Upper lobe of left lung (tissue), 6 donors: Measurements from ENCODE around the gene GYS2. TPM values are rescaled to one million over a fixed set of nuclear protein-coding genes. Genes with fewer than 3 reads are reported as not detected.

Experiments used
- ATAC-seq, 2 donors: fragments of 200-7000 bp; cut with Tn5 transposase; one replicate each; pipeline ENCODE4 v1.9.1; 2022; ENCODE audit warnings: mild to moderate bottlenecking in 2 of 2, moderate library complexity in 2 of 2; ENCODE audit not compliant: low FRiP score in 2 of 2
- DNase-seq, 2 donors: peaks; one replicate each; pipeline ENCODE4 v3.0.0-alpha.2; 2019 to 2020
- H3K27ac ChIP-seq, 4 donors: fragments of 200-600 bp; sonication (generic); one replicate each; pipeline ENCODE4 v1.5.1; 2016 to 2019
- H3K27me3 ChIP-seq, 4 donors: fragments of 200-600 bp; sonication (generic); one replicate each; pipeline ENCODE4 v1.5.1; 2017 to 2019
- H3K36me3 ChIP-seq, 4 donors: fragments of 200-600 bp; sonication (generic); one replicate each; pipeline ENCODE4 v1.5.1; 2016 to 2019
- H3K4me1 ChIP-seq, 4 donors: fragments of 200-600 bp; sonication (generic); one replicate each; pipeline ENCODE4 v1.5.1; 2018 to 2019
- H3K4me3 ChIP-seq, 4 donors: fragments of 200-600 bp; sonication (generic); one replicate each; pipeline ENCODE4 v1.5.1; 2017 to 2019; ENCODE audit warnings: mild to moderate bottlenecking in 2 of 4, moderate library complexity in 1 of 4
- H3K9me3 ChIP-seq, 4 donors: fragments of 200-600 bp; sonication (generic); one replicate each; pipeline ENCODE4 v1.5.1; 2018 to 2019
- CTCF ChIP-seq, 6 experiments: fragments of 450-650 bp in 4 of 6; fragments of 200-600 bp in 2 of 6; sonication (generic) in 2 of 6; IDR thresholded peaks; one replicate each; pipeline ENCODE4 v1.5.1; 2016 to 2019; ENCODE audit warnings: antibody characterized with exemption in 6 of 6
- EP300 ChIP-seq, 4 donors: sonication (generic); formaldehyde crosslinking; IDR thresholded peaks; one replicate each; pipeline ENCODE4 v1.5.1; 2017; ENCODE audit warnings: antibody characterized with exemption in 4 of 4, control low read depth in 2 of 4
- POLR2A ChIP-seq, 4 donors: fragments of 450-650 bp; IDR thresholded peaks; one replicate each; pipeline ENCODE4 v1.5.1; 2016 to 2017; ENCODE audit warnings: antibody characterized with exemption in 4 of 4, mild to moderate bottlenecking in 2 of 4
- POLR2AphosphoS5 ChIP-seq, 2 donors: sonication (generic); formaldehyde crosslinking; IDR thresholded peaks; one replicate each; pipeline ENCODE4 v1.5.1; 2017; ENCODE audit warnings: antibody characterized with exemption in 2 of 2
- WGBS, 2 donors: methylation state at CpG; one replicate each; pipeline ENCODE4 v1.1.5; 2017 to 2018; 5-methylcytosine and 5-hydroxymethylcytosine counted together
- total RNA-seq, 6 donors: library from RNA; depleted of rRNA in 4 of 6; stranded (reverse); fragments of >200 nt in 4 of 6; gene quantifications; one replicate each; pipeline versions ENCODE4 v1.1.0 to v1.2.1, GENCODE V29; 2016 to 2021
- donor health status: DM: no; HTN: no; CAD: no; lungs with moderate emphysema.
- donor health status: DM: no; HTN: yes; CAD: no; lungs with severe emphysema.

The GYS2 gene
- total RNA-seq, 6 donors from 2014 or later: 0.55 TPM; not detected in 5

- ATAC-seq (no peak), DNase-seq (no peak)
- TF ChIP-seq POLR2A (IDR thresholded peaks at IDR 0.05) (no peak), EP300 (IDR thresholded peaks at IDR 0.05) (no peak), CTCF (IDR thresholded peaks at IDR 0.05) (no peak), POLR2AphosphoS5 (IDR thresholded peaks at IDR 0.05) (no peak)
- no peak overlapping the region for H3K27ac ChIP-seq
- H3K4me3 ChIP-seq: no peak overlapping the region
- no peaks in the 10 kb centered on the region for H3K9me3 ChIP-seq
- H3K36me3 ChIP-seq: peaks cover 0 to 53% (median 10%) of the 10 kb centered on the region in 4 donors
- H3K27me3 ChIP-seq: no peaks in the 10 kb centered on the region
- peaks cover 0 to 7% (median 3%) of the 10 kb centered on the region in 4 donors for H3K4me1 ChIP-seq
- WGBS, 2 donors: 37 to 38% methylated on average over 2 of the region's 2 CpGs
Measured at GRCh38 chr12:21509768-21510167, 94.9 kb downstream of the GYS2 start.

GRCh38 chr12:21507849-21508248 is 96.8 kb downstream of the GYS2 start:
- ATAC-seq: no peak
- DNase-seq: no peak
- no peak overlapping the region for H3K4me3 ChIP-seq

GRCh38 chr12:21505888-21506287 is 98.8 kb downstream of the GYS2 start:
- Histone ChIP-seq H3K9me3 (no peaks in the 10 kb centered on the region), H3K36me3 (peaks cover 0 to 22% (median 0%) of the 10 kb centered on the region in 4 donors), H3K27ac (no peak overlapping the region), H3K27me3 (no peaks in the 10 kb centered on the region), H3K4me3 (no peak overlapping the region), H3K4me1 (peaks cover 23 to 36% (median 26%) of the 10 kb centered on the region in 4 donors)
- TF ChIP-seq CTCF (IDR thresholded peaks at IDR 0.05) (no peak), EP300 (IDR thresholded peaks at IDR 0.05) (no peak)
- DNase-seq (no peak), ATAC-seq (no peak)
- WGBS, 2 donors: 18 to 41% methylated on average over 2 of the region's 2 CpGs

More at GRCh38 chr12:21507849-21508248, 96.8 kb downstream of the GYS2 start:
- H3K9me3 ChIP-seq: no peaks in the 10 kb centered on the region
- 82 to 90% methylated on average over 2 of the region's 2 CpGs for WGBS, 2 donors
- H3K4me1 ChIP-seq: peaks cover 15 to 26% (median 20%) of the 10 kb centered on the region in 4 donors
- H3K27ac ChIP-seq: no peak overlapping the region
- H3K36me3 ChIP-seq: peaks cover 0 to 36% (median 2%) of the 10 kb centered on the region in 4 donors
- no peaks in the 10 kb centered on the region for H3K27me3 ChIP-seq
- TF ChIP-seq POLR2A (IDR thresholded peaks at IDR 0.05) (no peak), CTCF (IDR thresholded peaks at IDR 0.05) (no peak), EP300 (IDR thresholded peaks at IDR 0.05) (no peak), POLR2AphosphoS5 (IDR thresholded peaks at IDR 0.05) (no peak)

- WGBS, 2 donors: 84 to 85% methylated on average over 1 of the region's 1 CpG
- DNase-seq (no peak), ATAC-seq (no peak)
- Histone ChIP-seq H3K36me3 (peaks cover 3 to 14% (median 4%) of the 10 kb centered on the region in 4 donors), H3K4me1 (peaks cover 35 to 51% (median 38%) of the 10 kb centered on the region in 4 donors), H3K27ac (no peak overlapping the region), H3K4me3 (peak overlapping the region in 2 of 4 donors; percentile 93 to 95), H3K9me3 (no peaks in the 10 kb centered on the region), H3K27me3 (no peaks in the 10 kb centered on the region)
- TF ChIP-seq POLR2AphosphoS5 (IDR thresholded peaks at IDR 0.05): no peak
- TF ChIP-seq POLR2A (IDR thresholded peaks at IDR 0.05): no peak
- no peak for TF ChIP-seq EP300 (IDR thresholded peaks at IDR 0.05)
Measured at GRCh38 chr12:21502872-21503271, 101.8 kb downstream of the GYS2 start.

- H3K4me3 ChIP-seq: peak overlapping the region; percentile 78 to 95 (median 92)
- ATAC-seq (peak; percentile 11 to 30), DNase-seq (peak in 1 of 2 donors; percentile 51)
- peaks cover 35 to 51% (median 38%) of the 10 kb centered on the region in 4 donors for H3K4me1 ChIP-seq
- TF ChIP-seq CTCF (IDR thresholded peaks at IDR 0.05) (no peak), POLR2AphosphoS5 (IDR thresholded peaks at IDR 0.05) (no peak), POLR2A (IDR thresholded peaks at IDR 0.05) (no peak), EP300 (IDR thresholded peaks at IDR 0.05) (no peak)
- no peaks in the 10 kb centered on the region for H3K27me3 ChIP-seq
- WGBS, 2 donors: 0 to 1% methylated on average over 10 to 13 of the region's 14 CpGs
- no peaks in the 10 kb centered on the region for H3K9me3 ChIP-seq
- peaks cover 3 to 18% (median 10%) of the 10 kb centered on the region in 4 donors for H3K36me3 ChIP-seq
- peak overlapping the region; percentile 89 to 91 (median 90) for H3K27ac ChIP-seq
Measured at GRCh38 chr12:21502164-21502496, 102.5 kb downstream of the GYS2 start.
